GM12878 (cell line): Measurements from ENCODE around the gene SENP7. TPM values are rescaled to one million over a fixed set of nuclear protein-coding genes. Genes with fewer than 3 reads are reported as not detected.

Experiments
- KDM1A ChIP-seq: fragments of 200-600 bp; sonication (generic); IDR thresholded peaks from 2 replicates; pipeline ENCODE4 v1.6.1; 2016; ENCODE audit warnings: borderline replicate concordance
- NR2C1 ChIP-seq: fragments of 450-650 bp; IDR thresholded peaks from 2 replicates; pipeline ENCODE4 v1.6.1; 2017; ENCODE audit warnings: antibody characterized with exemption, mild to moderate bottlenecking, moderate library complexity
- RELB ChIP-seq: fragments of 450-650 bp; IDR thresholded peaks from 2 replicates; pipeline ENCODE4 v1.6.1; 2017; ENCODE audit warnings: low read depth, mild to moderate bottlenecking, moderate library complexity
- RUNX3 ChIP-seq: IDR thresholded peaks from 2 replicates; pipeline ENCODE4 v1.6.1; 2012; ENCODE audit warnings: low read length, inconsistent platforms
- SRF ChIP-seq, 2 experiments: IDR thresholded peaks; 2 replicates each; pipeline ENCODE4 v1.6.1; 2011; ENCODE audit warnings: low read depth in 2 of 2, low read length in 2 of 2, mild to moderate bottlenecking in 1 of 2, moderate library complexity in 1 of 2
- ZNF217 ChIP-seq: fragments of 450-650 bp; IDR thresholded peaks from 2 replicates; pipeline ENCODE4 v1.6.1; 2017; ENCODE audit warnings: antibody characterized with exemption, mild to moderate bottlenecking
- polyA plus RNA-seq, 11 experiments: library from polyadenylated mRNA; depleted of rRNA in 4 of 11; unstranded in 6 of 11; stranded (reverse) in 5 of 11; fragments of >200 nt; fragmentation: Nextera tagmentation in 4 of 11; fragmentation: Illumina TruSeq in 1 of 11; extraction: Ambion mirVana in 4 of 11; extraction: Trizol in 1 of 11; gene quantifications; 1 replicate in 1 of 11; 2 replicates in 10 of 11; pipeline versions ENCODE4 v1.2.1 to v1.2.3, GENCODE V29; 2011 to 2016; ENCODE audit warnings: inconsistent platforms in 2 of 11, missing spikeins in 2 of 11, low read depth in 1 of 11
- small RNA-seq: library from RNA; depleted of rRNA; stranded (forward); fragments of <200 nt; gene quantifications from one replicate; pipeline ENCODE3, GENCODE V24; 2014
- total RNA-seq, 4 experiments: library from RNA; depleted of rRNA in 3 of 4; stranded (reverse); fragments of >200 nt in 3 of 4; fragmentation: Illumina TruSeq in 1 of 4; extraction: Trizol in 1 of 4; gene quantifications; 2 replicates each; pipeline versions ENCODE4 v1.2.1 to v1.2.3, GENCODE V29; 2013 to 2021
- TF ChIP-seq, protein P1 (sequence below): IDR thresholded peaks from 2 replicates; pipeline ENCODE4 v1.6.1; 2011; ENCODE audit warnings: mild to moderate bottlenecking, low read depth, low read length, moderate library complexity; ENCODE audit not compliant: insufficient replicate concordance
- TF ChIP-seq, protein P2 (sequence below): fragments of 450-650 bp; IDR thresholded peaks from 2 replicates; pipeline ENCODE4 v1.6.1; 2016; ENCODE audit warnings: mild to moderate bottlenecking

The SENP7 gene
- total and polyA plus RNA-seq, 10 of the 15 experiments (the other 5 are each of a cell fraction or from before 2014, with no cell fraction given) = 2.6 to 14.7 (median 8.3) TPM

DNA sequence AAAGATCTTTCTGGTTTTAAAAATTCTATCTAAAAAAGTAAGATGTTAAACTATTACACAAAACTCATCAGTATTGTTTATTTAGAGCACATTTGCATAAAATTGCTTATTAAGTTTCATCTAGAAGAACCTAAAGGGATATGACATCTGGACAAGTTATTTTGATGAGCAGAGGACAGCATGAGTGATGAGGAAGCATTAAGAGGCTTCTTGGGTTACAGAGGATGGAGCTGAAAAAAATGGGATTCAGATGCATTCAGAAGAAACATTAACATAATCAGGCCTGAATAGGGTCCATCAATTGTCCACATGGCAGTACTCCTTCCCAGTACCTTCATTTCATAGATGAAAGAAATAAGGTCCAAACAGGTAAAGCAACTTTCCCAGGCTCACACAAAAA, 234.3 kb downstream of the SENP7 start (continued):
- TF ChIP-seq RELB = no peak
- no peak for TF ChIP-seq SRF (IDR thresholded peaks at IDR 0.05; ENCODE audit: low read depth in 2 of 2, low read length in 2 of 2)
- no peak for TF ChIP-seq ZNF217
- TF ChIP-seq KDM1A = no peak
- TF ChIP-seq, protein P1, sequence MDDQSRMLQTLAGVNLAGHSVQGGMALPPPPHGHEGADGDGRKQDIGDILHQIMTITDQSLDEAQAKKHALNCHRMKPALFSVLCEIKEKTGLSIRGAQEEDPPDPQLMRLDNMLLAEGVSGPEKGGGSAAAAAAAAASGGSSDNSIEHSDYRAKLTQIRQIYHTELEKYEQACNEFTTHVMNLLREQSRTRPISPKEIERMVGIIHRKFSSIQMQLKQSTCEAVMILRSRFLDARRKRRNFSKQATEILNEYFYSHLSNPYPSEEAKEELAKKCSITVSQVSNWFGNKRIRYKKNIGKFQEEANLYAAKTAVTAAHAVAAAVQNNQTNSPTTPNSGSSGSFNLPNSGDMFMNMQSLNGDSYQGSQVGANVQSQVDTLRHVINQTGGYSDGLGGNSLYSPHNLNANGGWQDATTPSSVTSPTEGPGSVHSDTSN = no peak
- TF ChIP-seq, protein P2, sequence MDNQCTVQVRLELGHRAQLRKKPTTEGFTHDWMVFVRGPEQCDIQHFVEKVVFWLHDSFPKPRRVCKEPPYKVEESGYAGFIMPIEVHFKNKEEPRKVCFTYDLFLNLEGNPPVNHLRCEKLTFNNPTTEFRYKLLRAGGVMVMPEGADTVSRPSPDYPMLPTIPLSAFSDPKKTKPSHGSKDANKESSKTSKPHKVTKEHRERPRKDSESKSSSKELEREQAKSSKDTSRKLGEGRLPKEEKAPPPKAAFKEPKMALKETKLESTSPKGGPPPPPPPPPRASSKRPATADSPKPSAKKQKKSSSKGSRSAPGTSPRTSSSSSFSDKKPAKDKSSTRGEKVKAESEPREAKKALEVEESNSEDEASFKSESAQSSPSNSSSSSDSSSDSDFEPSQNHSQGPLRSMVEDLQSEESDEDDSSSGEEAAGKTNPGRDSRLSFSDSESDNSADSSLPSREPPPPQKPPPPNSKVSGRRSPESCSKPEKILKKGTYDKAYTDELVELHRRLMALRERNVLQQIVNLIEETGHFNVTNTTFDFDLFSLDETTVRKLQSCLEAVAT = no peak
- no peak for TF ChIP-seq RUNX3
- no peak for TF ChIP-seq NR2C1

Small RNA genes lying within 50 kb of the gene (small RNA-seq; reads per million reads assigned to genes)
- not detected for gene RF00019

Other genes with a start within 250 kb of the SENP7 start
- 0.16 and 0.17 TPM in 2 replicates for gene IMPG2, start 192.6 kb downstream of the SENP7 start, total RNA-seq (2014; rRNA removed)
- 0.13 and 0.14 TPM in 2 replicates for gene IMPG2, start 192.6 kb downstream of the SENP7 start, total RNA-seq (2014; rRNA removed; fragmentation: Illumina TruSeq; extraction: Trizol)
- gene IMPG2, start 192.6 kb downstream of the SENP7 start, total RNA-seq (2021) = 0.11 and 0.13 TPM in 2 replicates
- 0.10 and 0.20 TPM in 2 replicates for gene IMPG2, start 192.6 kb downstream of the SENP7 start, polyA plus RNA-seq (2011; rRNA removed)
- gene IMPG2, start 192.6 kb downstream of the SENP7 start, polyA plus RNA-seq (2014; fragmentation: Illumina TruSeq; extraction: Trizol) = 0.10 TPM in 2 replicates
- gene IMPG2, start 192.6 kb downstream of the SENP7 start, polyA plus RNA-seq (2014; fragmentation: Nextera tagmentation; extraction: Ambion mirVana) = under 1 TPM in 1 of 2 experiments, not detected in 1; under 0.01 TPM
- 0.05 and 0.14 TPM in 2 replicates for gene IMPG2, start 192.6 kb downstream of the SENP7 start, polyA plus RNA-seq (2014; rRNA removed)
- gene IMPG2, start 192.6 kb downstream of the SENP7 start, polyA plus RNA-seq (2016; fragmentation: Nextera tagmentation; extraction: Ambion mirVana) = not detected
- 37.6 and 44.5 TPM in 2 replicates for gene TRMT10C, start 48.7 kb upstream of the SENP7 start, total RNA-seq (2014; rRNA removed)
- gene TRMT10C, start 48.7 kb upstream of the SENP7 start, total RNA-seq (2014; rRNA removed; fragmentation: Illumina TruSeq; extraction: Trizol) = 43.2 and 47.7 TPM in 2 replicates
- gene TRMT10C, start 48.7 kb upstream of the SENP7 start, total RNA-seq (2021) = 32.3 and 34.7 TPM in 2 replicates
- 33.3 and 51.2 TPM in 2 replicates for gene TRMT10C, start 48.7 kb upstream of the SENP7 start, polyA plus RNA-seq (2011; rRNA removed)
- gene TRMT10C, start 48.7 kb upstream of the SENP7 start, polyA plus RNA-seq (2014; fragmentation: Illumina TruSeq; extraction: Trizol) = 46.6 and 61.1 TPM in 2 replicates
- gene TRMT10C, start 48.7 kb upstream of the SENP7 start, polyA plus RNA-seq (2014; fragmentation: Nextera tagmentation; extraction: Ambion mirVana) = 10 to 100 TPM; 76.9 to 82.1 TPM
- gene TRMT10C, start 48.7 kb upstream of the SENP7 start, polyA plus RNA-seq (2014; rRNA removed) = 24.5 and 33.0 TPM in 2 replicates
- 10 to 100 TPM; 61.7 to 62.1 TPM for gene TRMT10C, start 48.7 kb upstream of the SENP7 start, polyA plus RNA-seq (2016; fragmentation: Nextera tagmentation; extraction: Ambion mirVana)
- gene PCNP, start 61.0 kb upstream of the SENP7 start, total RNA-seq (2014; rRNA removed) = 49.8 and 59.3 TPM in 2 replicates
- gene PCNP, start 61.0 kb upstream of the SENP7 start, total RNA-seq (2014; rRNA removed; fragmentation: Illumina TruSeq; extraction: Trizol) = 94.4 and 101 TPM in 2 replicates
- 127 and 129 TPM in 2 replicates for gene PCNP, start 61.0 kb upstream of the SENP7 start, total RNA-seq (2021)
- gene PCNP, start 61.0 kb upstream of the SENP7 start, polyA plus RNA-seq (2011; rRNA removed) = 86.1 and 145 TPM in 2 replicates
- gene PCNP, start 61.0 kb upstream of the SENP7 start, polyA plus RNA-seq (2014; fragmentation: Illumina TruSeq; extraction: Trizol) = 117 and 151 TPM in 2 replicates
- 100 to 1,000 TPM; 101 to 142 TPM for gene PCNP, start 61.0 kb upstream of the SENP7 start, polyA plus RNA-seq (2014; fragmentation: Nextera tagmentation; extraction: Ambion mirVana)
- 54.8 and 66.4 TPM in 2 replicates for gene PCNP, start 61.0 kb upstream of the SENP7 start, polyA plus RNA-seq (2014; rRNA removed)
- gene PCNP, start 61.0 kb upstream of the SENP7 start, polyA plus RNA-seq (2016; fragmentation: Nextera tagmentation; extraction: Ambion mirVana) = 100 to 1,000 TPM; 162 to 179 TPM
- 23.8 and 28.4 TPM in 2 replicates for gene ZBTB11, start 163.9 kb upstream of the SENP7 start, total RNA-seq (2014; rRNA removed)
- gene ZBTB11, start 163.9 kb upstream of the SENP7 start, total RNA-seq (2014; rRNA removed; fragmentation: Illumina TruSeq; extraction: Trizol) = 25.7 and 26.4 TPM in 2 replicates
- gene ZBTB11, start 163.9 kb upstream of the SENP7 start, total RNA-seq (2021) = 19.2 and 19.7 TPM in 2 replicates
- gene ZBTB11, start 163.9 kb upstream of the SENP7 start, polyA plus RNA-seq (2011; rRNA removed) = 21.4 and 31.9 TPM in 2 replicates
- 20.5 and 25.5 TPM in 2 replicates for gene ZBTB11, start 163.9 kb upstream of the SENP7 start, polyA plus RNA-seq (2014; fragmentation: Illumina TruSeq; extraction: Trizol)
- 1 to 10 TPM; 3.5 to 5.0 TPM for gene ZBTB11, start 163.9 kb upstream of the SENP7 start, polyA plus RNA-seq (2014; fragmentation: Nextera tagmentation; extraction: Ambion mirVana)
- gene ZBTB11, start 163.9 kb upstream of the SENP7 start, polyA plus RNA-seq (2014; rRNA removed) = 14.3 and 15.0 TPM in 2 replicates
- 10 to 100 TPM; 14.6 to 16.3 TPM for gene ZBTB11, start 163.9 kb upstream of the SENP7 start, polyA plus RNA-seq (2016; fragmentation: Nextera tagmentation; extraction: Ambion mirVana)
- 2,238 and 2,984 TPM in 2 replicates for gene RPL24, start 173.5 kb upstream of the SENP7 start, total RNA-seq (2014; rRNA removed)
- 2,534 and 2,672 TPM in 2 replicates for gene RPL24, start 173.5 kb upstream of the SENP7 start, total RNA-seq (2014; rRNA removed; fragmentation: Illumina TruSeq; extraction: Trizol)
- 1,732 and 1,820 TPM in 2 replicates for gene RPL24, start 173.5 kb upstream of the SENP7 start, total RNA-seq (2021)
- gene RPL24, start 173.5 kb upstream of the SENP7 start, polyA plus RNA-seq (2011; rRNA removed) = 2,067 and 2,200 TPM in 2 replicates
- 2,624 and 3,096 TPM in 2 replicates for gene RPL24, start 173.5 kb upstream of the SENP7 start, polyA plus RNA-seq (2014; fragmentation: Illumina TruSeq; extraction: Trizol)
- gene RPL24, start 173.5 kb upstream of the SENP7 start, polyA plus RNA-seq (2014; fragmentation: Nextera tagmentation; extraction: Ambion mirVana) = 1,000 to 10,000 TPM; 1,682 to 2,114 TPM
- gene RPL24, start 173.5 kb upstream of the SENP7 start, polyA plus RNA-seq (2014; rRNA removed) = 4,115 and 6,051 TPM in 2 replicates
- 100 to 1,000 TPM; 898 to 965 TPM for gene RPL24, start 173.5 kb upstream of the SENP7 start, polyA plus RNA-seq (2016; fragmentation: Nextera tagmentation; extraction: Ambion mirVana)
- 9.4 and 10.1 TPM in 2 replicates for gene CEP97, start 211.4 kb upstream of the SENP7 start, total RNA-seq (2014; rRNA removed)
- 13.7 and 14.0 TPM in 2 replicates for gene CEP97, start 211.4 kb upstream of the SENP7 start, total RNA-seq (2014; rRNA removed; fragmentation: Illumina TruSeq; extraction: Trizol)
- gene CEP97, start 211.4 kb upstream of the SENP7 start, total RNA-seq (2021) = 11.5 and 11.7 TPM in 2 replicates
- gene CEP97, start 211.4 kb upstream of the SENP7 start, polyA plus RNA-seq (2011; rRNA removed) = 2.7 and 5.8 TPM in 2 replicates
- gene CEP97, start 211.4 kb upstream of the SENP7 start, polyA plus RNA-seq (2014; fragmentation: Illumina TruSeq; extraction: Trizol) = 6.2 and 6.7 TPM in 2 replicates
- gene CEP97, start 211.4 kb upstream of the SENP7 start, polyA plus RNA-seq (2014; fragmentation: Nextera tagmentation; extraction: Ambion mirVana) = 1 to 10 TPM; 1.9 to 4.3 TPM
- gene CEP97, start 211.4 kb upstream of the SENP7 start, polyA plus RNA-seq (2014; rRNA removed) = 2.9 and 3.4 TPM in 2 replicates
- gene CEP97, start 211.4 kb upstream of the SENP7 start, polyA plus RNA-seq (2016; fragmentation: Nextera tagmentation; extraction: Ambion mirVana) = 1 to 10 TPM; 5.4 to 6.5 TPM